HepG2 (cell line): Measurements from ENCODE around the gene AMOTL2.

Experiments
- CTCF ChIP-seq: sonication (generic); formaldehyde crosslinking; IDR thresholded peaks from 2 replicates; pipeline ENCODE4 v1.5.0; 2020; ENCODE audit warnings: mild to moderate bottlenecking, missing genetic modification reagents, moderate library complexity
- HMGA1 ChIP-seq: sonication (generic); formaldehyde crosslinking; conservative IDR thresholded peaks from 2 replicates; pipeline ENCODE4 v1.4.0; 2020; ENCODE audit warnings: missing genetic modification reagents
- JUNB ChIP-seq: sonication (generic); formaldehyde crosslinking; IDR thresholded peaks from 2 replicates; pipeline ENCODE4 v1.8.0; 2022; ENCODE audit warnings: missing genetic modification reagents, mild to moderate bottlenecking, borderline replicate concordance
- MAX ChIP-seq: IDR thresholded peaks from 2 replicates; pipeline ENCODE4 v1.6.1; 2012; ENCODE audit warnings: inconsistent platforms
- NCOA2 ChIP-seq: sonication (generic); formaldehyde crosslinking; IDR thresholded peaks from 2 replicates; pipeline ENCODE4 v1.8.0; 2022; ENCODE audit warnings: inconsistent platforms
- NFKB2 ChIP-seq: sonication (generic); formaldehyde crosslinking; IDR thresholded peaks from 2 replicates; pipeline ENCODE4 v1.4.0; 2020; ENCODE audit warnings: missing genetic modification reagents, borderline replicate concordance
- REST ChIP-seq, 2 experiments: IDR thresholded peaks; 2 replicates each; pipeline ENCODE4 v1.6.1; 2011 to 2012; ENCODE audit warnings: low read length in 2 of 2, borderline replicate concordance in 1 of 2, low read depth in 1 of 2, mild to moderate bottlenecking in 1 of 2, moderate library complexity in 1 of 2
- SP4 ChIP-seq: sonication (generic); formaldehyde crosslinking; IDR thresholded peaks from 2 replicates; pipeline ENCODE4 v1.8.1; 2023; ENCODE audit warnings: mild to moderate bottlenecking, missing genetic modification reagents
- ZBTB40 ChIP-seq, 2 experiments: fragments of 450-650 bp in 1 of 2; sonication (generic) in 1 of 2; formaldehyde crosslinking in 1 of 2; IDR thresholded peaks; 2 replicates each; pipeline versions ENCODE4 v1.6.1 to v1.8.0; 2016 to 2022; ENCODE audit warnings: antibody characterized with exemption in 1 of 2, mild to moderate bottlenecking in 1 of 2, missing genetic modification reagents in 1 of 2
- ZKSCAN8 ChIP-seq: IDR thresholded peaks from 2 replicates; pipeline ENCODE4 v1.6.1; 2016; ENCODE audit warnings: borderline replicate concordance, missing genetic modification reagents, missing compliant biosample characterization
- ZNF274 ChIP-seq: sonication (generic); formaldehyde crosslinking; IDR thresholded peaks from 2 replicates; pipeline ENCODE4 v1.5.1; 2020; ENCODE audit warnings: mild to moderate bottlenecking, missing genetic modification reagents
- ZNF564 ChIP-seq: sonication (generic); formaldehyde crosslinking; IDR thresholded peaks from 2 replicates; pipeline ENCODE4 v1.8.1; 2023; ENCODE audit warnings: mild to moderate bottlenecking, missing genetic modification reagents

GRCh38 chr3:134325061-134325705 is 49.1 kb downstream of the AMOTL2 start:
- TF ChIP-seq MAX (no peak), NFKB2 (CRISPR knock-in tag) (no peak), CTCF (no peak), JUNB (CRISPR knock-in tag) (no peak), ZKSCAN8 (no peak), REST (IDR thresholded peaks at IDR 0.05; ENCODE audit: borderline replicate concordance in 1 of 2, low read depth in 1 of 2, low read length in 2 of 2) (no peak), NCOA2 (no peak), SP4 (no peak), ZNF564 (no peak), ZBTB40 (IDR thresholded peaks at IDR 0.05) (no peak), ZBTB40 (CRISPR knock-in tag; IDR thresholded peaks at IDR 0.05) (no peak), HMGA1 (no peak), ZNF274 (CRISPR knock-in tag) (no peak)
